PC-9 (cell line): ENCODE measurements around the gene SPRR2A. TPM values are rescaled to one million over a fixed set of nuclear protein-coding genes. Genes with fewer than 3 reads are reported as not detected.
"Not testable (repeated sequence)": the region's sequence is repeated elsewhere in the genome, so short reads cannot be mapped to it uniquely, and the experiment has no call there.

ENCODE experiments used
- BruUV-seq: library from RNA; stranded (reverse); fragments of 400-500 nt; replicated peaks from 2 replicates; lab custom pipeline; 2021; lab: Mats Ljungman, UMichigan
- CTCF ChIA-PET: fragments of 300-600 bp; sonication (Branson Sonifier 250); formaldehyde crosslinking; loops from one replicate; lab custom pipeline; 2022; ENCODE audit warnings: antibody characterized with exemption; lab: Charles Lee
- POLR2A ChIA-PET: fragments of 300-600 bp; sonication (Branson Sonifier 250); formaldehyde crosslinking; loops from one replicate; lab custom pipeline; 2022; ENCODE audit warnings: antibody characterized with exemption; ENCODE audit not compliant: unreplicated experiment; lab: Charles Lee
- DNase-seq, 2 experiments: peaks; one replicate each; pipeline versions ENCODE4 v3.0.0 to v3.0.0-alpha.2; 2015 to 2022; ENCODE audit warnings: mixed read lengths in 1 of 2
- H2AFZ ChIP-seq: fragments of 200-600 bp; sonication (generic); 2 replicates; pipeline ENCODE4 v1.8.1; 2017; ENCODE audit warnings: antibody characterized with exemption
- H3F3A ChIP-seq: fragments of 200-600 bp; sonication (generic); 2 replicates; pipeline ENCODE4 v1.8.1; 2017; ENCODE audit warnings: antibody characterized with exemption, mild to moderate bottlenecking, low read depth; ENCODE audit not compliant: insufficient read depth
- H3K27ac ChIP-seq: fragments of 200-600 bp; sonication (generic); 2 replicates; pipeline ENCODE4 v1.6.1; 2016; ENCODE audit warnings: mixed run types
- H3K27me3 ChIP-seq: fragments of 200-600 bp; sonication (generic); 2 replicates; pipeline ENCODE4 v1.6.1; 2016; ENCODE audit warnings: low read depth, mixed run types; ENCODE audit not compliant: insufficient read depth
- H3K36me3 ChIP-seq: fragments of 200-600 bp; sonication (generic); 2 replicates; pipeline ENCODE4 v1.6.1; 2016; ENCODE audit warnings: low read depth, mixed run types
- H3K4me1 ChIP-seq: fragments of 200-600 bp; sonication (generic); replicated peaks from 2 replicates; pipeline ENCODE4 v1.6.1; 2016; ENCODE audit warnings: mixed run types; ENCODE audit not compliant: insufficient read depth
- H3K4me2 ChIP-seq: fragments of 200-600 bp; sonication (generic); 2 replicates; pipeline ENCODE4 v1.6.1; 2017; ENCODE audit warnings: mixed run types
- H3K4me3 ChIP-seq: fragments of 200-600 bp; sonication (generic); 2 replicates; pipeline ENCODE4 v1.6.1; 2016; ENCODE audit warnings: mixed run types
- H3K79me2 ChIP-seq: fragments of 200-600 bp; sonication (generic); 2 replicates; pipeline ENCODE4 v1.6.1; 2017; ENCODE audit warnings: low read depth, mixed run types
- H3K9me2 ChIP-seq: fragments of 200-600 bp; sonication (generic); 2 replicates; pipeline ENCODE4 v1.8.1; 2017; ENCODE audit warnings: mild to moderate bottlenecking; ENCODE audit not compliant: insufficient read depth
- H3K9me3 ChIP-seq: fragments of 200-600 bp; sonication (generic); 2 replicates; pipeline ENCODE4 v1.8.1; 2016; ENCODE audit warnings: low read depth; ENCODE audit not compliant: insufficient read depth
- H4K20me1 ChIP-seq: fragments of 200-600 bp; sonication (generic); 2 replicates; pipeline ENCODE4 v1.8.1; 2017; ENCODE audit not compliant: insufficient read depth
- CTCF ChIP-seq: fragments of 200-600 bp; sonication (generic); conservative IDR thresholded peaks from 2 replicates; pipeline ENCODE4 v1.6.1; 2017; ENCODE audit warnings: mixed run types, antibody characterized with exemption, mild to moderate bottlenecking, moderate library complexity
- EZH2 ChIP-seq: fragments of 200-600 bp; sonication (generic); IDR thresholded peaks from 2 replicates; pipeline ENCODE4 v1.8.0; 2017; ENCODE audit warnings: antibody characterized with exemption, low read depth
- intact Hi-C: fragments of 100-400 bp; cut with micrococcal nuclease; formaldehyde crosslinking; loops from one replicate; pipeline ENCODE4 v1.10.0; 2022; ENCODE audit not compliant: unreplicated experiment
- total RNA-seq: library from RNA; stranded (reverse); gene quantifications from 2 replicates; pipeline ENCODE4 v1.2.3, GENCODE V29; 2021

SPRR2A gene
- total RNA-seq, 1 experiment from 2014 or later = not detected

GRCh38 chr1:153070243-153070642 lies 12.9 kb upstream of the SPRR2A start:
- Histone ChIP-seq H3K9me3 (no peaks in the 10 kb centered on the region), H3K79me2 (no peaks in the 10 kb centered on the region), H3K9me2 (no peaks in the 10 kb centered on the region), H3F3A (no peaks in the 10 kb centered on the region), H3K27ac (no peak overlapping the region), H4K20me1 (no peaks in the 10 kb centered on the region), H2AFZ (no peak overlapping the region), H3K4me1 (no peaks in the 10 kb centered on the region), H3K27me3 (0 out of 2 replicates have a peak, but pooled peaks cover 4% of the 10 kb centered on the region), H3K4me2 (no peak overlapping the region), H3K36me3 (no peaks in the 10 kb centered on the region), H3K4me3 (no peak overlapping the region)
- no TSS peak for BruUV-seq
- ChIA-PET POLR2A (no interaction called here), CTCF (no interaction called here)
- DNase-seq = no peak
- no peak for TF ChIP-seq CTCF
- no peak for TF ChIP-seq EZH2
- intact Hi-C loops = no loop called here

GRCh38 chr1:153058826-153059784 lies 1.8 kb upstream of the SPRR2A start:
- CTCF ChIA-PET = no interaction called here
- Histone ChIP-seq H3K4me3 (no peak overlapping the region), H3K9me2 (0 out of 2 replicates have a peak, but pooled peaks cover 3% of the 10 kb centered on the region), H3K36me3 (no peaks in the 10 kb centered on the region), H3F3A (no peaks in the 10 kb centered on the region; the same call in 1 of the 2 replicates), H3K27me3 (peaks cover 13% of the 10 kb centered on the region), H3K9me3 (no peaks in the 10 kb centered on the region), H3K4me1 (peaks cover 8% of the 10 kb centered on the region), H2AFZ (no peak overlapping the region), H4K20me1 (no peaks in the 10 kb centered on the region), H3K79me2 (no peaks in the 10 kb centered on the region), H3K4me2 (no peak overlapping the region), H3K27ac (no peak overlapping the region)
- no peak for TF ChIP-seq CTCF
- no peak for TF ChIP-seq EZH2
- no TSS peak for BruUV-seq
- peak in 1 of 2 experiments; percentile 77 for DNase-seq
- POLR2A ChIA-PET = no interaction called here
- intact Hi-C loops = no loop called here

- Histone ChIP-seq H3K4me3 (no peak overlapping the region), H3K4me2 (no peak overlapping the region), H3K27ac (no peak overlapping the region), H3K9me2 (no peaks in the 10 kb centered on the region), H3K27me3 (peaks cover 15% of the 10 kb centered on the region), H3F3A (no peaks in the 10 kb centered on the region; the same call in 1 of the 2 replicates), H4K20me1 (no peaks in the 10 kb centered on the region), H3K9me3 (no peaks in the 10 kb centered on the region), H2AFZ (no peak overlapping the region), H3K79me2 (no peaks in the 10 kb centered on the region), H3K36me3 (no peaks in the 10 kb centered on the region), H3K4me1 (peaks cover 8% of the 10 kb centered on the region)
- no peak for DNase-seq
- no TSS peak for BruUV-seq
- TF ChIP-seq CTCF (peak; percentile 42), EZH2 (no peak)
- POLR2A ChIA-PET = no interaction called here
- intact Hi-C loops = no loop called here
- CTCF ChIA-PET = no interaction called here
Measured at GRCh38 chr1:153058154-153058553, 842 bp upstream of the SPRR2A start.

GRCh38 chr1:153056111-153056510 lies 1.2 kb downstream of the SPRR2A start:
- H3K9me3 ChIP-seq, H3K27ac ChIP-seq, POLR2A ChIA-PET: not testable (repeated sequence)

More at GRCh38 chr1:153056111-153056510, 1.2 kb downstream of the SPRR2A start:
- H3F3A ChIP-seq, H3K4me2 ChIP-seq, H3K79me2 ChIP-seq, H3K4me1 ChIP-seq, H3K36me3 ChIP-seq, DNase-seq, H2AFZ ChIP-seq, intact Hi-C loops, H3K4me3 ChIP-seq, BruUV-seq, H4K20me1 ChIP-seq, H3K9me2 ChIP-seq, CTCF ChIA-PET: not testable (repeated sequence)
- peaks cover 15% of the 10 kb centered on the region for H3K27me3 ChIP-seq
